PC-9 (cell line): ENCODE data around the gene KTI12.

Experiments
- EZH2 ChIP-seq: fragments of 200-600 bp; sonication (generic); IDR thresholded peaks from 2 replicates; pipeline ENCODE4 v1.8.0; 2017; ENCODE audit warnings: antibody characterized with exemption, low read depth
- TF ChIP-seq, protein P1 (sequence below): fragments of 200-600 bp; sonication (generic); conservative IDR thresholded peaks from 2 replicates; pipeline ENCODE4 v1.6.1; 2017; ENCODE audit warnings: mixed run types, antibody characterized with exemption, mild to moderate bottlenecking, moderate library complexity

DNA sequence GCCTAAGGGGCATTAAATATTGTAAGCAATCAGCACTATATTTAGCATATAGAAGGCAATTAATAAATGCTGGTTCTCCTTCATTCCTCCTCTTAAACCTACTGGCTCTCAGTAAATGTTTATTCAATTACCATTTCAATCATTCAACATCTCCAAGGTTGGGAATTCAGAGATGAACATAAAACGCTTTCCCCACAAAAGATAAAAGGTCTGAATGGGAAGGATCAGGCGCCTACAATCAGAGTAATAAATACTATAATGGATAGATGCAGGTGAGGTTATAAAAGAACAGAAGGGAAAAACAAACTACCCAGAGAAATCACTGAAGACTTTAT, 407 bp upstream of the KTI12 start:
- TF ChIP-seq, protein P1, sequence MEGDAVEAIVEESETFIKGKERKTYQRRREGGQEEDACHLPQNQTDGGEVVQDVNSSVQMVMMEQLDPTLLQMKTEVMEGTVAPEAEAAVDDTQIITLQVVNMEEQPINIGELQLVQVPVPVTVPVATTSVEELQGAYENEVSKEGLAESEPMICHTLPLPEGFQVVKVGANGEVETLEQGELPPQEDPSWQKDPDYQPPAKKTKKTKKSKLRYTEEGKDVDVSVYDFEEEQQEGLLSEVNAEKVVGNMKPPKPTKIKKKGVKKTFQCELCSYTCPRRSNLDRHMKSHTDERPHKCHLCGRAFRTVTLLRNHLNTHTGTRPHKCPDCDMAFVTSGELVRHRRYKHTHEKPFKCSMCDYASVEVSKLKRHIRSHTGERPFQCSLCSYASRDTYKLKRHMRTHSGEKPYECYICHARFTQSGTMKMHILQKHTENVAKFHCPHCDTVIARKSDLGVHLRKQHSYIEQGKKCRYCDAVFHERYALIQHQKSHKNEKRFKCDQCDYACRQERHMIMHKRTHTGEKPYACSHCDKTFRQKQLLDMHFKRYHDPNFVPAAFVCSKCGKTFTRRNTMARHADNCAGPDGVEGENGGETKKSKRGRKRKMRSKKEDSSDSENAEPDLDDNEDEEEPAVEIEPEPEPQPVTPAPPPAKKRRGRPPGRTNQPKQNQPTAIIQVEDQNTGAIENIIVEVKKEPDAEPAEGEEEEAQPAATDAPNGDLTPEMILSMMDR: no peak
- TF ChIP-seq EZH2: no peak
